Caco-2 (cell line): ENCODE data around the gene LRBA. TPM values are rescaled to one million over a fixed set of nuclear protein-coding genes. Genes with fewer than 3 reads are reported as not detected.

Source experiments
- BruUV-seq: library from RNA; stranded (reverse); fragments of 400-500 nt; replicated peaks from 2 replicates; lab custom pipeline; 2021; lab: Mats Ljungman, UMichigan
- CTCF ChIA-PET: fragments of 300-600 bp; sonication (Branson Sonifier 250); formaldehyde crosslinking; loops from one replicate; lab custom pipeline; 2022; ENCODE audit warnings: antibody characterized with exemption; lab: Charles Lee
- POLR2A ChIA-PET: fragments of 300-600 bp; sonication (Branson Sonifier 250); formaldehyde crosslinking; loops from one replicate; lab custom pipeline; 2022; ENCODE audit warnings: antibody characterized with exemption; lab: Charles Lee
- DNase-seq, 2 experiments: peaks; one replicate each; pipeline versions ENCODE4 v3.0.0 to v3.0.0-alpha.2; 2020 to 2022
- H3K27me3 ChIP-seq: replicated peaks from 2 replicates; pipeline ENCODE4 v1.6.0; 2011; ENCODE audit warnings: low read length; ENCODE audit not compliant: control insufficient read depth, insufficient read depth
- H3K36me3 ChIP-seq: 2 replicates; pipeline ENCODE4 v1.5.1; 2011; ENCODE audit warnings: low read length; ENCODE audit not compliant: control insufficient read depth, insufficient read depth
- H3K4me1 ChIP-seq: fragments of 250-450 bp; sonication (Bioruptor Pico); 2 replicates; pipeline ENCODE4 v1.5.1; 2020; ENCODE audit warnings: mild to moderate bottlenecking
- H3K4me3 ChIP-seq: 2 replicates; pipeline ENCODE4 v1.5.1; 2011; ENCODE audit warnings: low read depth, mild to moderate bottlenecking, control low read depth, low read length
- H3K9me3 ChIP-seq: fragments of 250-450 bp; sonication (Bioruptor Pico); 2 replicates; pipeline ENCODE4 v1.5.1; 2020; ENCODE audit warnings: mild to moderate bottlenecking, moderate library complexity
- H3K27ac Mint-ChIP-seq: one replicate; pipeline ENCODE4 v1.8.0; 2022; ENCODE audit warnings: mixed read lengths; ENCODE audit not compliant: unreplicated experiment
- H3K27me3 Mint-ChIP-seq: one replicate; pipeline ENCODE4 v1.8.0; 2022; ENCODE audit warnings: mixed read lengths; ENCODE audit not compliant: insufficient read depth, unreplicated experiment
- H3K36me3 Mint-ChIP-seq: one replicate; pipeline ENCODE4 v1.8.0; 2022; ENCODE audit warnings: mild to moderate bottlenecking, mixed read lengths; ENCODE audit not compliant: insufficient read depth, unreplicated experiment
- H3K4me1 Mint-ChIP-seq: one replicate; pipeline ENCODE4 v1.8.0; 2022; ENCODE audit warnings: low read depth, mixed read lengths; ENCODE audit not compliant: unreplicated experiment
- H3K4me3 Mint-ChIP-seq: one replicate; pipeline ENCODE4 v1.8.0; 2022; ENCODE audit warnings: mild to moderate bottlenecking, moderate library complexity, mixed read lengths; ENCODE audit not compliant: unreplicated experiment
- H3K9me3 Mint-ChIP-seq: one replicate; pipeline ENCODE4 v1.8.0; 2022; ENCODE audit warnings: mixed read lengths; ENCODE audit not compliant: unreplicated experiment
- intact Hi-C: fragments of 100-400 bp; cut with micrococcal nuclease; formaldehyde crosslinking; loops from one replicate; pipeline ENCODE4 v1.10.0; 2022; ENCODE audit not compliant: unreplicated experiment
- total RNA-seq: library from RNA; stranded (reverse); gene quantifications from 2 replicates; pipeline ENCODE4 v1.2.3, GENCODE V29; 2022
- TF ChIP-seq, protein P1 (sequence below), 2 experiments: fragments of 200-600 bp in 1 of 2; IDR thresholded peaks; 1 replicate in 1 of 2; 2 replicates in 1 of 2; pipeline versions ENCODE4 v1.5.1 to v1.8.0; 2011 to 2022; ENCODE audit warnings: antibody characterized with exemption in 1 of 2, control low read depth in 1 of 2, inconsistent platforms in 1 of 2, low read depth in 1 of 2, low read length in 1 of 2, mild to moderate bottlenecking in 1 of 2, moderate library complexity in 1 of 2; ENCODE audit not compliant: insufficient read depth in 1 of 2, severe bottlenecking in 1 of 2, unreplicated experiment in 1 of 2

The LRBA gene
- total RNA-seq, 1 experiment from 2014 or later = 53.2 TPM

DNA sequence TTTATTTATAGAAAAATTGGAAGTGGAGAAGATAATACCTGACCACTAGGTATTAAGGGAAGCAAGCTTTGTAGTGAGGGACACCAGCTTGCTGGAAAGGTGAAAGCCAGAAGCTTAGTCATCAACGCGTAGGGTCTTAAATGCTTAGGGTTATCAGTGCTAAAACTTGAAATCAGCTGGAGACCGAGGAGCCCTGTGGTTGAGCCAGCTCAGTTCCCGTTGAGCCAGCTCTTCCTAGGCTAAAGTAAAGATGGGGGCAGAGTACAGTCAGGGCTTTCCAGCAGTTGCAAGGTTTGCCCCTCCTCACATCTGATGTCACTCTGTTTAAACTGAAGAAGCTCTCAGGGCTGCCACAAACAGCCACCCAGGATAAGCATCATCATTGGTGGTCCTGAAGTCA lies 696.1 kb downstream of the LRBA start:
- H3K4me3 Mint-ChIP-seq = no peak overlapping the region
- intact Hi-C loops = no loop called here
- no peaks in the 10 kb centered on the region for H3K9me3 Mint-ChIP-seq
- no peaks in the 10 kb centered on the region for H3K36me3 ChIP-seq
- no peaks in the 10 kb centered on the region for H3K36me3 Mint-ChIP-seq
- no peak for DNase-seq
- no peak overlapping the region for H3K27ac Mint-ChIP-seq
- BruUV-seq = no TSS peak
- TF ChIP-seq, protein P1, sequence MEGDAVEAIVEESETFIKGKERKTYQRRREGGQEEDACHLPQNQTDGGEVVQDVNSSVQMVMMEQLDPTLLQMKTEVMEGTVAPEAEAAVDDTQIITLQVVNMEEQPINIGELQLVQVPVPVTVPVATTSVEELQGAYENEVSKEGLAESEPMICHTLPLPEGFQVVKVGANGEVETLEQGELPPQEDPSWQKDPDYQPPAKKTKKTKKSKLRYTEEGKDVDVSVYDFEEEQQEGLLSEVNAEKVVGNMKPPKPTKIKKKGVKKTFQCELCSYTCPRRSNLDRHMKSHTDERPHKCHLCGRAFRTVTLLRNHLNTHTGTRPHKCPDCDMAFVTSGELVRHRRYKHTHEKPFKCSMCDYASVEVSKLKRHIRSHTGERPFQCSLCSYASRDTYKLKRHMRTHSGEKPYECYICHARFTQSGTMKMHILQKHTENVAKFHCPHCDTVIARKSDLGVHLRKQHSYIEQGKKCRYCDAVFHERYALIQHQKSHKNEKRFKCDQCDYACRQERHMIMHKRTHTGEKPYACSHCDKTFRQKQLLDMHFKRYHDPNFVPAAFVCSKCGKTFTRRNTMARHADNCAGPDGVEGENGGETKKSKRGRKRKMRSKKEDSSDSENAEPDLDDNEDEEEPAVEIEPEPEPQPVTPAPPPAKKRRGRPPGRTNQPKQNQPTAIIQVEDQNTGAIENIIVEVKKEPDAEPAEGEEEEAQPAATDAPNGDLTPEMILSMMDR (IDR thresholded peaks at IDR 0.05; ENCODE audit: insufficient read depth in 1 of 2, low read depth in 1 of 2, low read length in 1 of 2, severe bottlenecking in 1 of 2, unreplicated experiment in 1 of 2) = no peak
- H3K4me1 ChIP-seq = no peaks in the 10 kb centered on the region
- H3K27me3 ChIP-seq = no peaks in the 10 kb centered on the region
- no peaks in the 10 kb centered on the region for H3K9me3 ChIP-seq
- no peaks in the 10 kb centered on the region for H3K27me3 Mint-ChIP-seq
- no peak overlapping the region for H3K4me3 ChIP-seq
- POLR2A ChIA-PET = interaction anchor here (0.5 kb wide), 1 partner anchor 38 kb away, joined by 3 read pairs; no protein-coding TSS in a partner anchor
- CTCF ChIA-PET = no interaction called here
- H3K4me1 Mint-ChIP-seq = no peaks in the 10 kb centered on the region

DNA sequence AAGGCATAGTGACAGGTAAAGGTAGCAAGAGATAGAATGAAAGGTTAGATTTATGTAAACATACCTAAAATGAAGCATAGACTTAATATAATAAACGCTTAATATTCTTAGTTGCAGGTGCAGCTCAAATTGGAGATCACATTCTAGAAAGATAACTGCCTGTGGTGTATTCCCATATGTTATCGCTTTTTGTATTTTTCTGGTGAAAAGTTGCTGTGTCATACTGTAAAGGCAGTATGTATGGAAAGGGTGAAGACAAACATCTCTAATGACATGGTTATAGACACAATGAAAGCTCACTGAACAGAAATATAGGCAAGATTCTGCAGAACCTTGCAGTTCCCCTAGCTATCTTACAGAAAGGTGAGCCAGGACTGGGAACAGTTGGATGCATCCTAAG lies 696.6 kb downstream of the LRBA start:
- no peak overlapping the region for H3K4me3 Mint-ChIP-seq
- ChIA-PET POLR2A (no interaction called here), CTCF (no interaction called here)
- H3K4me1 Mint-ChIP-seq = no peaks in the 10 kb centered on the region
- no peaks in the 10 kb centered on the region for H3K36me3 Mint-ChIP-seq
- DNase-seq = no peak
- no peaks in the 10 kb centered on the region for H3K36me3 ChIP-seq
- BruUV-seq = no TSS peak
- H3K4me3 ChIP-seq = no peak overlapping the region
- TF ChIP-seq, protein P1 (IDR thresholded peaks at IDR 0.05; ENCODE audit: insufficient read depth in 1 of 2, low read depth in 1 of 2, low read length in 1 of 2, severe bottlenecking in 1 of 2, unreplicated experiment in 1 of 2) = no peak
- no peak overlapping the region for H3K27ac Mint-ChIP-seq
- no peaks in the 10 kb centered on the region for H3K27me3 ChIP-seq
- no peaks in the 10 kb centered on the region for H3K9me3 Mint-ChIP-seq
- no peaks in the 10 kb centered on the region for H3K9me3 ChIP-seq
- H3K27me3 Mint-ChIP-seq = no peaks in the 10 kb centered on the region
- H3K4me1 ChIP-seq = no peaks in the 10 kb centered on the region
- intact Hi-C loops = no loop called here

DNA sequence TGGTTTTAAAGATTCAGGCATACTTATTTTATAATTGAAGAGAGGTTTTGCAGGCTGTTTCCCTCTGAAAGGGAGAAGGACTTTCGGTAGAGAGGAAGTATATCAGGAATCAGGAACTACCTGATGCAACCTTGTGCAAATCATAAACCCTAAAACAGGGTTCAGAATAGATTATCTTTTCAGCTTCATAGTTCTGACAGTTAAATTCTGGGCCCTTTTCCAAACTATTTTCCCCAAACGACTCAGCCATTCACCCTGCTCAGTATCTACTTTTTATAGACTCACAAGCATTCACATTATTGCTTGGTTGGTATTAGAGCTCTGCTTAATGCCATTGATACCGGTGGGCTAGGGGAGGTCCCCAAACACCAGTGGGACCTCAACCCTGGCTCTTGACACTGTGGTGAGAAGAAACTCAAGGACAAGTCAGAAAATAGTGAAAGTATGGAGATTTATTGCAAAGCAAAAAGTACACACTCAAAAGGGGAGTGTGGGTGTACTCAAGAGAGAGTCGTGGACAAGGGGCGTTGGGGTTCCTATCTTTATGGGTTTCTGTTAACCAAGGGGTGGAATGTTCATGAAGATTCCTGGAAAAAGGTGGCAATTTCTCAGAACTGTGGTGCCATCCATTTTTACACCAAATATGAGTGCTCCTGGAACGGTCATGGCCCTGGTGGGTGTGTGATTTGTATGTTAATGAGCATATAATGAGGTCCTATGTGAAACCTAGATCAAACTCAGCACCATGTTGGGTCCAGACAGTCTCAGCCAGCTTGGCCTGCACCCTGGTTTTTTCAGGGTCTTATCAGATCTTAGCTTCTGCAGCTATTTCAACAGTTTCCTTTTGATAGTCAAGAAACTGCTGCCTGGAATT lies 698.5 kb downstream of the LRBA start:
- intact Hi-C loops = no loop called here
- Histone ChIP-seq H3K9me3 (no peaks in the 10 kb centered on the region), H3K4me1 (no peaks in the 10 kb centered on the region), H3K4me3 (no peak overlapping the region), H3K27me3 (no peaks in the 10 kb centered on the region), H3K36me3 (no peaks in the 10 kb centered on the region)
- DNase-seq = no peak
- Mint-ChIP-seq H3K4me1 (no peaks in the 10 kb centered on the region), H3K36me3 (no peaks in the 10 kb centered on the region), H3K4me3 (no peak overlapping the region), H3K27me3 (no peaks in the 10 kb centered on the region), H3K27ac (no peak overlapping the region), H3K9me3 (no peaks in the 10 kb centered on the region)
- BruUV-seq = no TSS peak
- TF ChIP-seq, protein P1 (IDR thresholded peaks at IDR 0.05; ENCODE audit: insufficient read depth in 1 of 2, low read depth in 1 of 2, low read length in 1 of 2, severe bottlenecking in 1 of 2, unreplicated experiment in 1 of 2) = no peak
- ChIA-PET POLR2A (no interaction called here), CTCF (no interaction called here)
